A549 treated with DMSO at 1 μM for 4 hours (cell line): Measurements from ENCODE around the gene PRDX2. TPM values are rescaled to one million over a fixed set of nuclear protein-coding genes. Genes with fewer than 3 reads are reported as not detected.

Experiments used
- total RNA-seq: library from RNA; stranded (reverse); fragments of 200-300 nt; extraction: Qiagen RNA extraction; gene quantifications from 5 replicates; pipeline ENCODE4 v1.2.3, GENCODE V29; 2022; ENCODE audit warnings: low read depth

The PRDX2 gene
- 0.59 to 0.91 TPM (median 0.74 TPM) in 5 replicates for total RNA-seq

GRCh38 chr19:12801466-12802266, at the start of gene PRDX2, which contains the start of gene THSD8:
Gene PRDX2, minus strand, starts transcription at chr19:12801800. Its CDS starts 539 bp downstream, at chr19:12801261.
Gene THSD8, plus strand, starts transcription at chr19:12802069. Its CDS starts 3 bp downstream, at chr19:12802072.

GRCh38 chr19:12838182-12838885, 36.7 kb upstream of the PRDX2 start, which contains the start of gene MAST1:
Gene MAST1, plus strand, starts transcription at chr19:12838515. Its CDS starts 58 bp downstream, at chr19:12838573.

GRCh38 chr19:12834566-12834943, 33.0 kb upstream of the PRDX2 start, which contains the start of gene RTBDN:
Gene RTBDN, minus strand, starts transcription at chr19:12834579. Its CDS starts 4,600 bp downstream, at chr19:12829979.

GRCh38 chr19:12806242-12807081, 4.9 kb upstream of the PRDX2 start, which contains the start of gene RNASEH2A:
Gene RNASEH2A, plus strand, starts transcription at chr19:12806584. Its CDS starts 90 bp downstream, at chr19:12806674.

GRCh38 chr19:12791345-12792050, 10.1 kb downstream of the PRDX2 start, which contains the start of gene JUNB:
Gene JUNB, plus strand, starts transcription at chr19:12791486. Its CDS starts 286 bp downstream, at chr19:12791772.

GRCh38 chr19:12774588-12775555, 26.7 kb downstream of the PRDX2 start, which contains the start of gene HOOK2:
Gene HOOK2, minus strand, starts transcription at chr19:12775552. Its CDS starts 103 bp downstream, at chr19:12775449.

GRCh38 chr19:12751635-12752034, 50.0 kb downstream of the PRDX2 start, which contains the start of gene BEST2:
Gene BEST2, plus strand, starts transcription at chr19:12751791. Its CDS starts 802 bp downstream, at chr19:12752593.

Other genes starting within 250 kb of the PRDX2 start
- 0.62 to 1.1 TPM (median 0.84 TPM) in 5 replicates for gene ZNF490, start 191.0 kb downstream of the PRDX2 start, total RNA-seq
- gene ZNF791, start 190.9 kb downstream of the PRDX2 start, total RNA-seq, result 4.7 to 6.6 TPM (median 6.2 TPM) in 5 replicates
- gene MAN2B1, start 135.1 kb downstream of the PRDX2 start, total RNA-seq, result 19.1 to 24.4 TPM (median 20.1 TPM) in 5 replicates
- 9.0 to 11.7 TPM (median 10.3 TPM) in 5 replicates for gene WDR83, start 135.0 kb downstream of the PRDX2 start, total RNA-seq
- gene DHPS, start 119.9 kb downstream of the PRDX2 start, total RNA-seq, result 38.6 to 51.8 TPM (median 48.5 TPM) in 5 replicates
- not detected in 5 replicates for gene GNG14, start 113.8 kb downstream of the PRDX2 start, total RNA-seq
- gene FBXW9, start 105.2 kb downstream of the PRDX2 start, total RNA-seq, result 10.8 to 13.2 TPM (median 12.6 TPM) in 5 replicates
- gene TNPO2, start 77.9 kb downstream of the PRDX2 start, total RNA-seq, result 29.7 to 36.8 TPM (median 36.6 TPM) in 5 replicates
- gene TRIR, start 67.1 kb downstream of the PRDX2 start, total RNA-seq, result 135 to 200 TPM (median 176 TPM) in 5 replicates
- gene GET3, start 64.3 kb downstream of the PRDX2 start, total RNA-seq, result 78.4 to 98.3 TPM (median 91.2 TPM) in 5 replicates
- 0.06 TPM in 1 of 5 replicates, not detected in the others for gene BEST2, start 50.0 kb downstream of the PRDX2 start, total RNA-seq
- 7.2 to 12.1 TPM (median 10.4 TPM) in 5 replicates for gene HOOK2, start 26.2 kb downstream of the PRDX2 start, total RNA-seq
- 96.9 to 138 TPM (median 119 TPM) in 5 replicates for gene JUNB, start 10.3 kb downstream of the PRDX2 start, total RNA-seq
- gene THSD8, start 269 bp upstream of the PRDX2 start, total RNA-seq, result 0.90 to 13.2 TPM (median 10.8 TPM) in 5 replicates
- 37.4 to 49.2 TPM (median 44.4 TPM) in 5 replicates for gene RNASEH2A, start 4.8 kb upstream of the PRDX2 start, total RNA-seq
- gene RTBDN, start 32.8 kb upstream of the PRDX2 start, total RNA-seq, result 0.24 to 0.26 TPM in 2 of 5 replicates, not detected in the others
- gene MAST1, start 36.7 kb upstream of the PRDX2 start, total RNA-seq, result 1.9 to 2.9 TPM (median 2.2 TPM) in 5 replicates
- gene DNASE2, start 79.6 kb upstream of the PRDX2 start, total RNA-seq, result 26.8 to 32.2 TPM (median 29.9 TPM) in 5 replicates
- gene KLF1, start 85.4 kb upstream of the PRDX2 start, total RNA-seq, result 0.06 TPM in 1 of 5 replicates, not detected in the others
- gene GCDH, start 89.4 kb upstream of the PRDX2 start, total RNA-seq, result 7.9 to 10.8 TPM (median 8.8 TPM) in 5 replicates
- 0.31 to 0.57 TPM (median 0.46 TPM) in 5 replicates for gene SYCE2, start 117.5 kb upstream of the PRDX2 start, total RNA-seq
- gene FARSA, start 131.9 kb upstream of the PRDX2 start, total RNA-seq, result 68.3 to 85.5 TPM (median 73.0 TPM) in 5 replicates
- 516 to 561 TPM (median 539 TPM) in 5 replicates for gene CALR, start 136.8 kb upstream of the PRDX2 start, total RNA-seq
- gene RAD23A, start 144.1 kb upstream of the PRDX2 start, total RNA-seq, result 71.4 to 85.6 TPM (median 80.8 TPM) in 5 replicates
- gene GADD45GIP1, start 155.4 kb upstream of the PRDX2 start, total RNA-seq, result 28.0 to 55.0 TPM (median 47.7 TPM) in 5 replicates
- 0.07 to 0.13 TPM (median 0.11 TPM) in 3 of 5 replicates, not detected in the others for gene DAND5, start 167.8 kb upstream of the PRDX2 start, total RNA-seq
- gene NFIX, start 193.7 kb upstream of the PRDX2 start, total RNA-seq, result 4.0 to 5.8 TPM (median 4.2 TPM) in 5 replicates